GM12872 (cell line): ENCODE data around the gene VPS37C.

Source experiments
- CTCF ChIP-seq: IDR thresholded peaks from 3 replicates; pipeline ENCODE4 v1.5.1; 2011; ENCODE audit warnings: low read depth, mild to moderate bottlenecking, low read length, moderate library complexity; ENCODE audit not compliant: insufficient read depth

The VPS37C gene

GRCh38 chr11:61098778-61099177, 62.4 kb downstream of the VPS37C start:
- no peak for TF ChIP-seq CTCF

GRCh38 chr11:61095021-61095420, 66.2 kb downstream of the VPS37C start:
- no peak for TF ChIP-seq CTCF

GRCh38 chr11:61092908-61093763, 68.1 kb downstream of the VPS37C start:
- TF ChIP-seq CTCF: no peak

- TF ChIP-seq CTCF: no peak
Observed at GRCh38 chr11:61092280-61092766, 68.9 kb downstream of the VPS37C start.

GRCh38 chr11:61091373-61092279, 69.6 kb downstream of the VPS37C start:
- no peak for TF ChIP-seq CTCF

- no peak for TF ChIP-seq CTCF
Observed at GRCh38 chr11:61090982-61091372, 70.2 kb downstream of the VPS37C start.

GRCh38 chr11:61090521-61090920, 70.7 kb downstream of the VPS37C start:
- TF ChIP-seq CTCF: no peak
